Thyroid gland (tissue), 4 donors: ENCODE data around the gene WDR6.
"Not testable (repeated sequence)": the region's sequence is repeated elsewhere in the genome, so short reads cannot be mapped to it uniquely, and the experiment has no call there.

Source experiments
- POLR2A ChIP-seq, 2 donors: fragments of 450-650 bp; IDR thresholded peaks; one replicate each; pipeline ENCODE4 v1.6.1; 2017; ENCODE audit warnings: antibody characterized with exemption in 2 of 2, mild to moderate bottlenecking in 2 of 2, moderate library complexity in 1 of 2
- TF ChIP-seq, protein P1 (sequence below), 6 experiments: fragments of 200-600 bp in 3 of 6; fragments of 450-650 bp in 3 of 6; sonication (generic) in 3 of 6; IDR thresholded peaks; one replicate each; pipeline ENCODE4 v1.5.1; 2016 to 2019; ENCODE audit warnings: antibody characterized with exemption in 6 of 6, mild to moderate bottlenecking in 2 of 6, inconsistent platforms in 1 of 6, moderate library complexity in 1 of 6

DNA sequence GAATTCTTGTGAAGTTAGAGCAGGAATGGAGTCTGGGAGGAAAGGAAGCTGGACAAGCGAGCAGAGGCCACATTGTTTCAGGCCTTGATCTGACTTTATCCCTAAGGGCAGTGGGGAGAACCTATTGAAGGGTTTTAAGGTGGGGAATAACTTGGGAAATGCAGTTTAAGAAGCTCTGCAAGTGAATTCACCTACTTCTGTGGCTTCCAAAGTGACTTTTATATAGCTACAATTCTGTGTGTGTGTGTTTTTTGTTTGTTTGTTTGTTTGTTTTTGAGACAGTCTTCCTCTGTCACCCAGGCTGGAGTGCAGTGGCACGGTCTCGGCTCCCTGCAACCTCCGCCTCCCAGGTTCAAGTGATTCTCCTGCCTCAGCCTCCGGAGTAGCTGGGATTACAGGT is 1.4 kb downstream of the WDR6 start:
- not testable (repeated sequence) for TF ChIP-seq POLR2A (IDR thresholded peaks at IDR 0.05)
- TF ChIP-seq, protein P1, sequence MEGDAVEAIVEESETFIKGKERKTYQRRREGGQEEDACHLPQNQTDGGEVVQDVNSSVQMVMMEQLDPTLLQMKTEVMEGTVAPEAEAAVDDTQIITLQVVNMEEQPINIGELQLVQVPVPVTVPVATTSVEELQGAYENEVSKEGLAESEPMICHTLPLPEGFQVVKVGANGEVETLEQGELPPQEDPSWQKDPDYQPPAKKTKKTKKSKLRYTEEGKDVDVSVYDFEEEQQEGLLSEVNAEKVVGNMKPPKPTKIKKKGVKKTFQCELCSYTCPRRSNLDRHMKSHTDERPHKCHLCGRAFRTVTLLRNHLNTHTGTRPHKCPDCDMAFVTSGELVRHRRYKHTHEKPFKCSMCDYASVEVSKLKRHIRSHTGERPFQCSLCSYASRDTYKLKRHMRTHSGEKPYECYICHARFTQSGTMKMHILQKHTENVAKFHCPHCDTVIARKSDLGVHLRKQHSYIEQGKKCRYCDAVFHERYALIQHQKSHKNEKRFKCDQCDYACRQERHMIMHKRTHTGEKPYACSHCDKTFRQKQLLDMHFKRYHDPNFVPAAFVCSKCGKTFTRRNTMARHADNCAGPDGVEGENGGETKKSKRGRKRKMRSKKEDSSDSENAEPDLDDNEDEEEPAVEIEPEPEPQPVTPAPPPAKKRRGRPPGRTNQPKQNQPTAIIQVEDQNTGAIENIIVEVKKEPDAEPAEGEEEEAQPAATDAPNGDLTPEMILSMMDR (IDR thresholded peaks at IDR 0.05), result not testable (repeated sequence)
